ENCODE measurements around the gene CD226.
"Not testable (repeated sequence)": the region's sequence is repeated elsewhere in the genome, so short reads cannot be mapped to it uniquely, and the experiment has no call there.

The CD226 gene

DNA sequence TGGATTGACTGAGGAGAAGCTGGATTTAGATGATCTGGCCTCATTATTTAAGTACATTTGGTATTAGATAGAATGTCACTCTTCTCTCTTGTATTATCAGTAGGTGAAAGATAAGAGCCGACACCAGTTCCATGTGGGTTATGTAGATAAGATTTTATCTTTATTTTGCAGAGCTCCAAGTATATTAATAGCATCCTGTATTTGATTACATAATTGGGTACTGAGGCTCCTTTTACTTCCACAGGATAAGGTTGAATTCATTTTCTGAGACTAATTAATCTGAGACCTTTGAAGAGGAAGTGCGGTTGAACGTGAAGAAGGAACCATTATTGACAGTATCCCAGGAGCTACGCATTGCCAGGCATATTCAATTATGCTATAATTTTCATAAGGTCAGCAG, 32.8 kb upstream of the CD226 start:
- no peak overlapping the region for H2AFZ ChIP-seq (ENCODE audit: low read length, unreplicated experiment)
- no peak overlapping the region for H3K4me3 ChIP-seq (ENCODE audit: low read depth, low read length)
- H3K79me2 ChIP-seq (ENCODE audit: control insufficient read depth, insufficient read depth, low read length, unreplicated experiment): no peaks in the 10 kb centered on the region
- peaks cover 5% of the 10 kb centered on the region for H3K36me3 ChIP-seq (ENCODE audit: insufficient read depth, low read length)
- H3K27me3 ChIP-seq (ENCODE audit: insufficient read depth, low read length): no peaks in the 10 kb centered on the region
- H3K27ac ChIP-seq (ENCODE audit: low read depth, low read length): no peak overlapping the region
- no peaks in the 10 kb centered on the region for H3K4me1 ChIP-seq (ENCODE audit: control insufficient read depth, insufficient read depth, low read length, unreplicated experiment)

DNA sequence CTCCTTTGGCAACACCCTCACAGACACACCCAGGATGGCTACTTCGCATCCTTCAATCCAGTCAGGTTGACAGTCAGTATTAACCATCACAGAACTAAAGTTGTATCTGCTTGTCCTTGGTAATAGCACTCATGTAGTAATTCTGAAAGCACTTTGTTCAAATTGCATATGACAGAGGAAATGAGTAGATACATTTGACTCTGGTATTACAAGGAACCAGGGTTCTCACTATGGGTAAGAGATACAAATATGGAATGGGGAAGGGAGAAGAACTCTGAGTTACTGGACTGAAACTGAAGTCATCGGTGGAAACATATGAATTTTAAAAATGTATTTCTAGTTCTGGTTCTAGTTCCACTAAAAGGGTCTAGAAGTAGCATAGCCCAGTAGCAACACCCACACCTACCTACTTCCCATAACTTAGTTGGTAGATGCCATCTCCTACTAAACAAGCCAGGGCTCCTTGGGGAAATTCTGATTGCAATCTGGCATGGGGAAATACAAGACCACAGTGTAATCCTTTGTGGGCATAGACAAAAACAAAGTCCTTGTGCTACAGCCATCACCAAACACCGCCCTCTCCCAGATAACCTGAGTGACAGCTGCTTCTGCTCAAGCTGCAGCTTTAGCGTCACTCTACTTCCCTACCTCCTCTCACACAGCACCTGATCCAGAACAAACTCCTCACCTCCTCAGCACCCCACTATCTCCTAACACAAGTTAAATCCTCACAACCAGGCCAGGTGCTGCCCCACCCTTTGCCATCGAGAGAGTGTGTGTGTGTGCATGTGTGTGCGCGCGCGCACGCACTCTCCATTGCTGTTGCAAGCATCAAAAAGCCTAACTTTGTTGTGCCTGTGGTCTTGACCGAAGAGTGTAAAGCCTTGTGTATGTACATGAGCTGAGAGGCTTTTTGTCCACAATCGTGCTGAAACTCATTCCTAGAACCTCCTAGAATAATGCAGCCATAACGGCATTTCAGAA, 31.4 kb upstream of the CD226 start:
- H3K4me3 ChIP-seq (ENCODE audit: low read depth, low read length): no peak overlapping the region
- H3K79me2 ChIP-seq (ENCODE audit: control insufficient read depth, insufficient read depth, low read length, unreplicated experiment): no peaks in the 10 kb centered on the region
- peaks cover 6% of the 10 kb centered on the region for H3K4me1 ChIP-seq (ENCODE audit: control insufficient read depth, insufficient read depth, low read length, unreplicated experiment)
- peaks cover 5% of the 10 kb centered on the region for H3K36me3 ChIP-seq (ENCODE audit: insufficient read depth, low read length)
- H3K27ac ChIP-seq (ENCODE audit: low read depth, low read length): no peak overlapping the region
- H2AFZ ChIP-seq (ENCODE audit: low read length, unreplicated experiment): no peak overlapping the region
- H3K27me3 ChIP-seq (ENCODE audit: insufficient read depth, low read length): no peaks in the 10 kb centered on the region

DNA sequence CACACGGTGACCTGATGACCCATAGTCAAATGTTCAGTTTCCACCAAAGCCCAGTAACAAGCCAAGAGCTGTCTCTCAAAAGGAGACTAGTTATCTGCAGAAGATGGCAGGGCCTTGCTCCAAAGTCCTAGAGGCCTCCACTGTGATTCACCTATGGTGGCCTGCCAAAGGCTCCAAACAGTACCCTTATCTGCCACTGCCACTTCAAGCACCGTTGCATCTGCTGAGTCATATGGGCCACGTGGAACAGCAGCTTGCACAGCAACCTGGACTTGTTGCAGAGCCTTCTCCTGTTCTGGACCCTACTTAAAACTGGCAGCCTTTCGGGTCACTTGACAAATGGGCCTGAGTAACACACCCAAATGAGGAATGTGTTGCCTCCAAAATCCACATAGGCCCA, 27.6 kb upstream of the CD226 start:
- H3K27ac ChIP-seq (ENCODE audit: low read depth, low read length); H3K79me2 ChIP-seq (ENCODE audit: control insufficient read depth, insufficient read depth, low read length, unreplicated experiment); H3K27me3 ChIP-seq (ENCODE audit: insufficient read depth, low read length); H3K36me3 ChIP-seq (ENCODE audit: insufficient read depth, low read length); H3K4me1 ChIP-seq (ENCODE audit: control insufficient read depth, insufficient read depth, low read length, unreplicated experiment); H3K4me3 ChIP-seq (ENCODE audit: low read depth, low read length); H2AFZ ChIP-seq (ENCODE audit: low read length, unreplicated experiment): not testable (repeated sequence)

- H3K4me1 ChIP-seq (ENCODE audit: control insufficient read depth, insufficient read depth, low read length, unreplicated experiment): peaks cover 6% of the 10 kb centered on the region
- H3K27ac ChIP-seq (ENCODE audit: low read depth, low read length): no peak overlapping the region
- no peak overlapping the region for H2AFZ ChIP-seq (ENCODE audit: low read length, unreplicated experiment)
- no peaks in the 10 kb centered on the region for H3K27me3 ChIP-seq (ENCODE audit: insufficient read depth, low read length)
- H3K79me2 ChIP-seq (ENCODE audit: control insufficient read depth, insufficient read depth, low read length, unreplicated experiment): no peaks in the 10 kb centered on the region
- H3K36me3 ChIP-seq (ENCODE audit: insufficient read depth, low read length): peaks cover 5% of the 10 kb centered on the region; the same call in 1 of the 2 replicates
- H3K4me3 ChIP-seq (ENCODE audit: low read depth, low read length): no peak overlapping the region
Observed at GRCh38 chr18:69974365-69974764, 26.7 kb upstream of the CD226 start.

GRCh38 chr18:69969491-69969890, 21.8 kb upstream of the CD226 start:
- H2AFZ ChIP-seq (ENCODE audit: low read length, unreplicated experiment): no peak overlapping the region
- H3K27me3 ChIP-seq (ENCODE audit: insufficient read depth, low read length): no peaks in the 10 kb centered on the region
- no peaks in the 10 kb centered on the region for H3K79me2 ChIP-seq (ENCODE audit: control insufficient read depth, insufficient read depth, low read length, unreplicated experiment)
- no peak overlapping the region for H3K4me3 ChIP-seq (ENCODE audit: low read depth, low read length)
- H3K27ac ChIP-seq (ENCODE audit: low read depth, low read length): no peak overlapping the region
- no peaks in the 10 kb centered on the region for H3K36me3 ChIP-seq (ENCODE audit: insufficient read depth, low read length)
- H3K4me1 ChIP-seq (ENCODE audit: control insufficient read depth, insufficient read depth, low read length, unreplicated experiment): peaks cover 4% of the 10 kb centered on the region

DNA sequence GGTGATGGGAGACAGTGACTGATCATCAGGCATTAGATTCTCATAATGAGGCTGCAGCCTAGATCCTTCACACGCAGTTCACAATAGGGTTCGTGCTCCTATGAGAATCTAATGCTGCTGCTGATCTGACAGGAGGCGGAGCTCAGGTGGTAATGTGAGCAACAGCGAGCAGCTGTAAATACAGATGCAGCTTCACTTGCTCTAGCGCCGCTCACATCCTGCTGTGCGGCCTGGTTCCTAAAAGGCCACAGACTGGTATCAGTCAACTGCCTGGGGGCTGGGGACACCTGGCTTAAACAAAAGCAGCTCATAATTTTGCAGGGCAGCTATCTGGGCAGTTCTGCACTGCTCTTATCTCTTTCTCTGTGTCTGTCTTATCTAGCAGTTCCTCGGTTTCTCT, 20.4 kb upstream of the CD226 start:
- Histone ChIP-seq H3K27ac (ENCODE audit: low read depth, low read length) (no peak overlapping the region), H3K4me1 (ENCODE audit: control insufficient read depth, insufficient read depth, low read length, unreplicated experiment) (no peaks in the 10 kb centered on the region), H2AFZ (ENCODE audit: low read length, unreplicated experiment) (no peak overlapping the region), H3K79me2 (ENCODE audit: control insufficient read depth, insufficient read depth, low read length, unreplicated experiment) (no peaks in the 10 kb centered on the region), H3K36me3 (ENCODE audit: insufficient read depth, low read length) (no peaks in the 10 kb centered on the region), H3K27me3 (ENCODE audit: insufficient read depth, low read length) (no peaks in the 10 kb centered on the region), H3K4me3 (ENCODE audit: low read depth, low read length) (no peak overlapping the region)

- no peaks in the 10 kb centered on the region for H3K27me3 ChIP-seq (ENCODE audit: insufficient read depth, low read length)
- no peak overlapping the region for H3K4me3 ChIP-seq (ENCODE audit: low read depth, low read length)
- H3K27ac ChIP-seq (ENCODE audit: low read depth, low read length): no peak overlapping the region
- H3K36me3 ChIP-seq (ENCODE audit: insufficient read depth, low read length): no peaks in the 10 kb centered on the region
- H2AFZ ChIP-seq (ENCODE audit: low read length, unreplicated experiment): no peak overlapping the region
- H3K4me1 ChIP-seq (ENCODE audit: control insufficient read depth, insufficient read depth, low read length, unreplicated experiment): no peaks in the 10 kb centered on the region
- no peaks in the 10 kb centered on the region for H3K79me2 ChIP-seq (ENCODE audit: control insufficient read depth, insufficient read depth, low read length, unreplicated experiment)
Observed at GRCh38 chr18:69963196-69963595, 15.5 kb upstream of the CD226 start.

- H2AFZ ChIP-seq (ENCODE audit: low read length, unreplicated experiment): no peak overlapping the region
- no peaks in the 10 kb centered on the region for H3K36me3 ChIP-seq (ENCODE audit: insufficient read depth, low read length)
- H3K4me1 ChIP-seq (ENCODE audit: control insufficient read depth, insufficient read depth, low read length, unreplicated experiment): no peaks in the 10 kb centered on the region
- H3K27me3 ChIP-seq (ENCODE audit: insufficient read depth, low read length): no peaks in the 10 kb centered on the region
- no peak overlapping the region for H3K4me3 ChIP-seq (ENCODE audit: low read depth, low read length)
- H3K79me2 ChIP-seq (ENCODE audit: control insufficient read depth, insufficient read depth, low read length, unreplicated experiment): no peaks in the 10 kb centered on the region
- no peak overlapping the region for H3K27ac ChIP-seq (ENCODE audit: low read depth, low read length)
Observed at GRCh38 chr18:69961718-69962117, 14.0 kb upstream of the CD226 start.

- Histone ChIP-seq H3K79me2 (ENCODE audit: control insufficient read depth, insufficient read depth, low read length, unreplicated experiment) (no peaks in the 10 kb centered on the region), H3K27me3 (ENCODE audit: insufficient read depth, low read length) (no peaks in the 10 kb centered on the region), H2AFZ (ENCODE audit: low read length, unreplicated experiment) (no peak overlapping the region), H3K36me3 (ENCODE audit: insufficient read depth, low read length) (no peaks in the 10 kb centered on the region), H3K4me3 (ENCODE audit: low read depth, low read length) (no peak overlapping the region), H3K4me1 (ENCODE audit: control insufficient read depth, insufficient read depth, low read length, unreplicated experiment) (no peaks in the 10 kb centered on the region), H3K27ac (ENCODE audit: low read depth, low read length) (no peak overlapping the region)
Observed at GRCh38 chr18:69958422-69958821, 10.7 kb upstream of the CD226 start.

- Histone ChIP-seq H3K27me3 (ENCODE audit: insufficient read depth, low read length) (no peaks in the 10 kb centered on the region), H3K4me1 (ENCODE audit: control insufficient read depth, insufficient read depth, low read length, unreplicated experiment) (no peaks in the 10 kb centered on the region), H3K4me3 (ENCODE audit: low read depth, low read length) (no peak overlapping the region), H3K36me3 (ENCODE audit: insufficient read depth, low read length) (no peaks in the 10 kb centered on the region), H3K79me2 (ENCODE audit: control insufficient read depth, insufficient read depth, low read length, unreplicated experiment) (no peaks in the 10 kb centered on the region), H2AFZ (ENCODE audit: low read length, unreplicated experiment) (no peak overlapping the region), H3K27ac (ENCODE audit: low read depth, low read length) (no peak overlapping the region)
Observed at GRCh38 chr18:69957747-69958146, 10.1 kb upstream of the CD226 start.

All from ACC112 (cell line).